Fibroblast of lung (primary cell): ENCODE results near the gene PPAT. TPM values are rescaled to one million over a fixed set of nuclear protein-coding genes. Genes with fewer than 3 reads are reported as not detected.

ENCODE experiments used
- DNase-seq, 2 donors: peaks; one replicate each; pipeline versions ENCODE4 v3.0.0 to v3.0.0-alpha.2; 2010; ENCODE audit warnings: low read depth in 2 of 2
- H2AFZ ChIP-seq: 2 replicates; pipeline ENCODE4 v1.5.1; 2012; ENCODE audit warnings: low read length, control low read depth, inconsistent platforms
- H3K27ac ChIP-seq: 2 replicates; pipeline ENCODE4 v1.5.1; 2011; ENCODE audit warnings: low read length, control low read depth; ENCODE audit not compliant: insufficient read depth
- H3K27me3 ChIP-seq: 2 replicates; pipeline ENCODE4 v1.5.1; 2011; ENCODE audit warnings: mild to moderate bottlenecking, low read length; ENCODE audit not compliant: control insufficient read depth, insufficient read depth
- H3K36me3 ChIP-seq: 2 replicates; pipeline ENCODE4 v1.5.1; 2011; ENCODE audit warnings: low read length; ENCODE audit not compliant: control insufficient read depth, insufficient read depth
- H3K4me1 ChIP-seq: 2 replicates; pipeline ENCODE4 v1.5.1; 2011; ENCODE audit warnings: low read length; ENCODE audit not compliant: control insufficient read depth, insufficient read depth; ENCODE audit errors: extremely low read depth
- H3K4me2 ChIP-seq: 2 replicates; pipeline ENCODE4 v1.5.1; 2011; ENCODE audit warnings: low read length, control low read depth; ENCODE audit not compliant: insufficient read depth; ENCODE audit errors: extremely low read depth
- H3K4me3 ChIP-seq, 4 experiments: fragments of 200-600 bp in 1 of 4; sonication (generic) in 1 of 4; replicated peaks in 1 of 4; 2 replicates each; pipeline ENCODE4 v1.5.1; 2011 to 2016; ENCODE audit warnings: low read length in 4 of 4, low read depth in 3 of 4, mild to moderate bottlenecking in 3 of 4, control low read depth in 2 of 4, inconsistent platforms in 1 of 4, mixed read lengths in 1 of 4; ENCODE audit not compliant: insufficient read depth in 1 of 4; ENCODE audit errors: control extremely low read depth in 1 of 4
- H3K79me2 ChIP-seq: 2 replicates; pipeline ENCODE4 v1.5.1; 2012; ENCODE audit warnings: mild to moderate bottlenecking, low read length, inconsistent platforms; ENCODE audit not compliant: control insufficient read depth, insufficient read depth
- H3K9ac ChIP-seq: 2 replicates; pipeline ENCODE4 v1.5.1; 2011; ENCODE audit warnings: mild to moderate bottlenecking, low read length, control low read depth; ENCODE audit not compliant: insufficient read depth
- H3K9me3 ChIP-seq: 2 replicates; pipeline ENCODE4 v1.5.1; 2012; ENCODE audit warnings: low read depth, low read length; ENCODE audit not compliant: control insufficient read depth, insufficient read depth
- H4K20me1 ChIP-seq: 2 replicates; pipeline ENCODE4 v1.5.1; 2011; ENCODE audit warnings: low read length; ENCODE audit not compliant: control insufficient read depth, insufficient read depth; ENCODE audit errors: extremely low read depth
- EZH2 ChIP-seq: IDR thresholded peaks from 2 replicates; pipeline ENCODE4 v1.5.1; 2012; ENCODE audit warnings: low read length, control low read depth, mild to moderate bottlenecking; ENCODE audit errors: missing control alignments
- polyA plus RNA-seq, 2 donors: library from polyadenylated mRNA; depleted of rRNA in 1 of 2; stranded (reverse) in 1 of 2; unstranded in 1 of 2; fragments of >200 nt; gene quantifications; 2 replicates each; pipeline ENCODE4 v1.2.1, GENCODE V29; 2011 to 2012; ENCODE audit warnings: missing spikeins in 1 of 2
- total RNA-seq: library from RNA; depleted of rRNA; stranded (reverse); fragments of >200 nt; gene quantifications from 2 replicates; pipeline ENCODE4 v1.2.1, GENCODE V29; 2014
- TF ChIP-seq, protein P1 (sequence below), 2 donors: IDR thresholded peaks in 1 of 2; conservative IDR thresholded peaks in 1 of 2; 1 replicate in 1 of 2; 2 replicates in 1 of 2; pipeline ENCODE4 v1.5.1; 2011 to 2012; ENCODE audit warnings: low read length in 2 of 2, control low read depth in 1 of 2, inconsistent platforms in 1 of 2, low read depth in 1 of 2, mild to moderate bottlenecking in 1 of 2

PPAT gene
- total and polyA plus RNA-seq, 2 donors (not counting 1 experiment from before 2014, with no cell fraction given), result 8.6 to 14.9 TPM

DNA sequence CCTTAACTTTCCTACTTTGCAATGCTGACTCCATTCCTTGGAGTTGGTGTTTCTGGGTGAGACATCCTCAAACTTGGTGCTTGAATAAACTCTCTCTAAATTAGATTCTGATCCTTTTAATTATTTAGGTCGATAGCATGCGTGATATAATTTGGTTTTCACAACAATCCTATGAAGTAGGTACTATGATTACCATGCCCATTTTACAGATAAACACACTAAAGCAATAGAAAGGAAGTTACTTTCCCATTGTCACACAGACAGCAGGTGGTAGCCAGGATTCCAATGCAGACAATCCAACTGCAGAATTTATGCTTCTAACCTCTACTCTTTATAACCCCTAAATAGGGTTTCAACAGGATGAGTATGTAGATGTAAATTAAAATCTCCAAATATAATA, 26.4 kb downstream of the PPAT start:
- no peak for TF ChIP-seq EZH2
- TF ChIP-seq, protein P1, sequence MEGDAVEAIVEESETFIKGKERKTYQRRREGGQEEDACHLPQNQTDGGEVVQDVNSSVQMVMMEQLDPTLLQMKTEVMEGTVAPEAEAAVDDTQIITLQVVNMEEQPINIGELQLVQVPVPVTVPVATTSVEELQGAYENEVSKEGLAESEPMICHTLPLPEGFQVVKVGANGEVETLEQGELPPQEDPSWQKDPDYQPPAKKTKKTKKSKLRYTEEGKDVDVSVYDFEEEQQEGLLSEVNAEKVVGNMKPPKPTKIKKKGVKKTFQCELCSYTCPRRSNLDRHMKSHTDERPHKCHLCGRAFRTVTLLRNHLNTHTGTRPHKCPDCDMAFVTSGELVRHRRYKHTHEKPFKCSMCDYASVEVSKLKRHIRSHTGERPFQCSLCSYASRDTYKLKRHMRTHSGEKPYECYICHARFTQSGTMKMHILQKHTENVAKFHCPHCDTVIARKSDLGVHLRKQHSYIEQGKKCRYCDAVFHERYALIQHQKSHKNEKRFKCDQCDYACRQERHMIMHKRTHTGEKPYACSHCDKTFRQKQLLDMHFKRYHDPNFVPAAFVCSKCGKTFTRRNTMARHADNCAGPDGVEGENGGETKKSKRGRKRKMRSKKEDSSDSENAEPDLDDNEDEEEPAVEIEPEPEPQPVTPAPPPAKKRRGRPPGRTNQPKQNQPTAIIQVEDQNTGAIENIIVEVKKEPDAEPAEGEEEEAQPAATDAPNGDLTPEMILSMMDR (conservative IDR thresholded peaks at IDR 0.05 in 1 of 2, IDR thresholded peaks at IDR 0.05 in 1 of 2; ENCODE audit: low read depth in 1 of 2, low read length in 2 of 2), result no peak
- Histone ChIP-seq H3K27ac (no peak overlapping the region), H3K27me3 (no peaks in the 10 kb centered on the region), H3K4me1 (peaks cover 2% of the 10 kb centered on the region), H3K4me3 (no peak overlapping the region), H3K4me2 (no peak overlapping the region), H3K9ac (no peak overlapping the region), H3K9me3 (no peaks in the 10 kb centered on the region), H3K36me3 (no peaks in the 10 kb centered on the region), H2AFZ (no peak overlapping the region), H3K79me2 (peaks cover 11% of the 10 kb centered on the region), H4K20me1 (no peaks in the 10 kb centered on the region)
- DNase-seq, result no peak

DNA sequence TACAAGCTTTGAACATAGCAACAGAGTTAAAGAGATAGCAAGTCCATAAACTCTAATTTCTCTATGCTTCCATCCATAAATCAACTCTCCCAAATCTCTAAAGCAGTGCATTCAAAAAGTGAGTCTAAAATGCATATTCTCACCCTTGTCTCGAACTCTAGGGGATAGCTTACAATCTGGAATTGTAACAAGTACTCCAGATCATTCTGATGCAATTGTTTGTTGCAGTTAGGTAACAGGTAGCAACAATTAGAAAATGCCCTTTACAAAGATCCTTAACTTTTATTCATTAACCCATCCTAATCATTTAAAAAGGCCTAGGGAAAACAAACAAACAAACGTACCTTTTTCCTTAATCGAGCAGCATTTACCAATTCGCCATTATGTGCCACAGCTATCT, 29.3 kb downstream of the PPAT start:
- no peaks in the 10 kb centered on the region for H3K9me3 ChIP-seq
- H3K9ac ChIP-seq, result no peak overlapping the region
- no peak overlapping the region for H3K4me2 ChIP-seq
- no peaks in the 10 kb centered on the region for H3K27me3 ChIP-seq
- H3K36me3 ChIP-seq, result no peaks in the 10 kb centered on the region
- H3K4me3 ChIP-seq, result no peak overlapping the region
- TF ChIP-seq, protein P1 (conservative IDR thresholded peaks at IDR 0.05 in 1 of 2, IDR thresholded peaks at IDR 0.05 in 1 of 2; ENCODE audit: low read depth in 1 of 2, low read length in 2 of 2), result no peak
- no peak for TF ChIP-seq EZH2
- no peak overlapping the region for H2AFZ ChIP-seq
- peaks cover 8% of the 10 kb centered on the region for H3K79me2 ChIP-seq
- no peak for DNase-seq
- H3K27ac ChIP-seq, result no peak overlapping the region
- peaks cover 2% of the 10 kb centered on the region for H3K4me1 ChIP-seq
- H4K20me1 ChIP-seq, result no peaks in the 10 kb centered on the region

DNA sequence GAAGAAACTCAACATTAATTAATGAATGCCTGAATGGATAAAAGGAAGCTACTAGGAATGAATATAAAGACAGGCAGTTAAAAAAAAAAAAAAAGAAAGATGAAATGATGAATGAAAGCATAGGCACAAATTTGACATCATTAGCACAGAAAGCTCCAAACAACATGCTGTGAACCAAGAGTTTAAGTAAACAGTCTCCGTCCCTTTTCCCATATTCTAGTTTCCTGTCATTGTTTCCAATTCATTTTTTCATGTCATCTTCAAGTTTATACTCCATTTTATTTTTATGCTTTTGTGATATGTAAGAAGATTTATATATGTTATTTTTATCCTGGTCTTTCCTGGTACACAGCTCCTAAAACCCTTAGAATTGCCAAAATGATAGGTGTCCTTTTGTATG, 30.4 kb downstream of the PPAT start:
- H3K27ac ChIP-seq, result no peak overlapping the region
- H3K4me1 ChIP-seq, result peaks cover 2% of the 10 kb centered on the region
- peaks cover 8% of the 10 kb centered on the region for H3K79me2 ChIP-seq
- no peak overlapping the region for H2AFZ ChIP-seq
- no peak overlapping the region for H3K9ac ChIP-seq
- H3K9me3 ChIP-seq, result no peaks in the 10 kb centered on the region
- H3K4me3 ChIP-seq, result no peak overlapping the region
- H3K36me3 ChIP-seq, result no peaks in the 10 kb centered on the region
- H3K4me2 ChIP-seq, result no peak overlapping the region
- DNase-seq, result no peak
- no peaks in the 10 kb centered on the region for H4K20me1 ChIP-seq
- no peaks in the 10 kb centered on the region for H3K27me3 ChIP-seq
- TF ChIP-seq EZH2, result no peak
- TF ChIP-seq, protein P1 (conservative IDR thresholded peaks at IDR 0.05 in 1 of 2, IDR thresholded peaks at IDR 0.05 in 1 of 2; ENCODE audit: low read depth in 1 of 2, low read length in 2 of 2), result no peak
